Esophagus (tissue), 2 donors: Measurements from ENCODE around the gene KDM6A. TPM values are rescaled to one million over a fixed set of nuclear protein-coding genes. Genes with fewer than 3 reads are reported as not detected.
A peak's percentile ranks its signal among the peaks of the same experiment; 100 is the strongest.

Experiments
- H3K27ac ChIP-seq, 2 donors: one replicate each; pipeline ENCODE4 v1.5.1; 2013; ENCODE audit warnings: low read depth in 2 of 2, mild to moderate bottlenecking in 2 of 2, inconsistent platforms in 1 of 2, low read length in 1 of 2, moderate library complexity in 1 of 2
- H3K27me3 ChIP-seq, 2 donors: one replicate each; pipeline ENCODE4 v1.6.1; 2013; ENCODE audit warnings: low read length in 2 of 2, control low read depth in 1 of 2, mild to moderate bottlenecking in 1 of 2; ENCODE audit not compliant: insufficient read depth in 2 of 2, control insufficient read depth in 1 of 2
- H3K36me3 ChIP-seq, 2 donors: one replicate each; pipeline ENCODE4 v1.6.1; 2013; ENCODE audit warnings: low read length in 1 of 2; ENCODE audit not compliant: control insufficient read depth in 2 of 2, insufficient read depth in 2 of 2
- H3K4me1 ChIP-seq, 2 donors: one replicate each; pipeline ENCODE4 v1.6.1; 2013; ENCODE audit warnings: low read length in 1 of 2; ENCODE audit not compliant: control insufficient read depth in 2 of 2, insufficient read depth in 2 of 2
- H3K4me3 ChIP-seq, 2 donors: one replicate each; pipeline ENCODE4 v1.5.1; 2013; ENCODE audit warnings: low read length in 2 of 2, mild to moderate bottlenecking in 2 of 2, low read depth in 1 of 2, moderate library complexity in 1 of 2
- H3K9me3 ChIP-seq, 2 donors: one replicate each; pipeline ENCODE4 v1.6.1; 2013; ENCODE audit warnings: mild to moderate bottlenecking in 2 of 2, low read depth in 1 of 2, low read length in 1 of 2, moderate library complexity in 1 of 2; ENCODE audit not compliant: control insufficient read depth in 2 of 2, insufficient read depth in 1 of 2
- WGBS, 2 donors: extraction: QIAGEN DNeasy Blood & Tissue Kit; methylation state at CpG; one replicate each; pipeline ENCODE4 v1.1.7; 2013; 5-methylcytosine and 5-hydroxymethylcytosine counted together
- polyA plus RNA-seq, 2 donors: library from polyadenylated mRNA; stranded (reverse); fragments of 200-250 nt; gene quantifications; one replicate each; pipeline ENCODE4 v1.2.3, GENCODE V29; 2013
- donor health status: healthy with polysubstance abuse.
- donor health status: Bipolar disorder and iron deficiency.

Gene KDM6A
- polyA plus RNA-seq, 2 donors, result 7.2 to 13.5 TPM

- no peak overlapping the region for H3K27ac ChIP-seq
- H3K27me3 ChIP-seq, result no peaks in the 10 kb centered on the region
- 60 to 61% methylated on average over 16 of the region's 16 CpGs for WGBS, 2 donors
- no peaks in the 10 kb centered on the region for H3K9me3 ChIP-seq
- H3K4me1 ChIP-seq, result no peaks in the 10 kb centered on the region
- H3K4me3 ChIP-seq, result peak overlapping the region in 1 of 2 donors; percentile 90
- no peaks in the 10 kb centered on the region for H3K36me3 ChIP-seq
Measured at GRCh38 chrX:44871114-44871645, 1.8 kb upstream of the KDM6A start.

DNA sequence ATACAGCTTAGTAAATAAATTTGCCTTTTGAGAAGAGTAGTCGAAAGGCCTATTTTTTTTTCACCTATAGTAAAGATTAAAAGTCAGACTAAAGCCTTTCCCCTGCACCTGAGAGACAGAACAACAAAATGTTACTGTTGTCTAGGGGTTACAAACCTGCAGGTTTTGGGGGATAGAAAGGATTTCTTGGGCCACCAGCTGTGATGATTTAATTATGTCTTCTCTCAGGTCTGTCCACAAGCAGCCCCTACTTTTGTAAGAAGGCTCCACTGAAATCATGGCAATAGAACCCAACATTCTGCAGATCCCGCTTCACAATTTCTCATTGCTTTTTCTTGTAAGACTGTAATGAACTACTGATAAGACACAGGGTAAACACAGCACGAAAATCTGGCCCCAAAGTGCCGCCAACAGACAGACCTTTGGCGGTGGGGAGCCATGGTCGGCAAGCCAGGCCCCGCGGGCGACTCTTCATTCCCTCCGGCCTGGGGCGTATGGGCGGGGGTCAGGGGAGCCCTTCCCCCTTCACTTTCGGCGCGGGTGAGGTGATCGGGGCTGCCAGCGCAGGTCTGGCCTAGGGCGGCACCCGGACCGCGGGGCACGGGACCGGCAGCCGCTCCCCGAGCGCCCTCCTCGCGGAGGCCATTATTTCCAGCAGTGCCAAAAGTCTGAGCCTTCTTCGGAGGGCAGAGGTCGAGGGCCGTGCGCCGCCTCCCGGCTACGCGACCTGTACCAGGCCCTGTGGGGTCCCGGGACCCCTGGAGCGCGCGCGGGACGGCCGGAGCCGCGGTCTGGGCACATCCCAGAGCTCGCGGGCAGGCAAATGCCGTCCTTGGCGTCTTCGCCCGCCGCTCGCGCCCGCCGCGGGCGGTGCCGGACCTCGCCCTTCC lies 812 bp upstream of the KDM6A start:
- Histone ChIP-seq H3K27ac (peak overlapping the region; percentile 98 to 99), H3K27me3 (no peaks in the 10 kb centered on the region)

GRCh38 chrX:44873415-44874276 lies 658 bp downstream of the KDM6A start:
- Histone ChIP-seq H3K36me3 (no peaks in the 10 kb centered on the region), H3K27me3 (no peaks in the 10 kb centered on the region), H3K27ac (peak overlapping the region; percentile 99), H3K4me3 (peak overlapping the region; percentile 86 to 90), H3K9me3 (no peaks in the 10 kb centered on the region), H3K4me1 (no peaks in the 10 kb centered on the region)
- 0 to 1% methylated on average over 63 to 99 of the region's 99 CpGs for WGBS, 2 donors

More for the DNA sequence above, 812 bp upstream of the KDM6A start:
- no peaks in the 10 kb centered on the region for H3K9me3 ChIP-seq
- no peaks in the 10 kb centered on the region for H3K36me3 ChIP-seq
- no peaks in the 10 kb centered on the region for H3K4me1 ChIP-seq
- WGBS, 2 donors, result 0 to 2% methylated on average over 38 to 59 of the region's 60 CpGs
- peak overlapping the region; percentile 86 to 90 for H3K4me3 ChIP-seq

DNA sequence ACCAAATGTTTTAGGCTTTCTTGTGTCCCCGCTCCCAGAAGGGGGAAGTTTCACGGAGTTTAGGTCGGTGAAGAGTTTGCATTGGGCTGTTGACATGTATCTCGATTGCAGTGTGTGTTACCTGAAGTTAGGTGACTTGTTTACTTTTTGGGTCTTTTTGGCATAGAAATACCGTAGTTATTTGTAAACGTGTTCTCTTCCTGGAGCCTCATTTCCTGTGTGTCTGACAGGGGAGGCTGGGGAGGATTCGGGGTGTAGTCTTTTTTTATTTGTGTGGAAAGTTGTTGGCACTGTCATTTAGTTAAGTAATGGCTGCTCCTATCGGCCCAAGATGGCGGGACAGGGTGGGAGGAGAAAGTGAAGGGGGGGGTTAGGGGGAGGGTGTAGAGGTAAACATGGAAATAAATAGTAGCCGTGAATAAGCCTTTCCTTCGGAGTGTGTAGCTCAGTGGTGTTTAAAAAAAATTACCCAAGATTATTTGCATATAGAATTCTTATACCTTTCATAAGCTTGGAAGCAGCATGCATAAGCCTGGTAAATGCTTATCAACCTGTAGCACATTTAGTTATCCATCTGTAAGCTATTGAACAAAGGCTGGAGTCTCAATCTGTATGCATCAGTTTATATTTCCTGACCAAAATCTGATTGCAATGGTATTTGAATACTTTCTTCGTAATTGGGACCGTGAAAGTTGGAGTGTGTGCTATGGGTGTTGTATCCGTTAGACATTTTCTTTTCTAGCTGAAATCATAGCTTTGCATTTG lies 1.6 kb downstream of the KDM6A start:
- peak overlapping the region; percentile 86 to 90 for H3K4me3 ChIP-seq
- H3K36me3 ChIP-seq, result no peaks in the 10 kb centered on the region
- no peaks in the 10 kb centered on the region for H3K9me3 ChIP-seq
- peak overlapping the region; percentile 99 for H3K27ac ChIP-seq
- H3K27me3 ChIP-seq, result no peaks in the 10 kb centered on the region
- 0 to 1% methylated on average over 14 of the region's 14 CpGs for WGBS, 2 donors
- no peaks in the 10 kb centered on the region for H3K4me1 ChIP-seq

DNA sequence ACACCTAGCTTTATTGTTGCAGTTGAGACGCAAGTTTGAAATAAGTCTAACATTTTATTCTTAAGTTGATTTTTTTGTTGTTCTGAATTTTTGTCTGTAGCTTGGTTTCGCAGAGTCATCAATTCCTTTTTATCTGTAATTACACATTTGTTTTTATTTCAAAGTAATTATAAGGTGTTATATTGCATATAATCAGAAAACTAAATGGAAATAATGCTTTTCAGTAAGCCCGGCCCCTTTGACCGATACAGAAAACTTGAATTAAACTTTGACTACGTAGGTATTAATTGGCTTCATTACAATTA lies 2.1 kb downstream of the KDM6A start:
- WGBS, 2 donors, result 7 to 14% methylated on average over 5 of the region's 5 CpGs
- H3K27me3 ChIP-seq, result no peaks in the 10 kb centered on the region
- H3K4me1 ChIP-seq, result no peaks in the 10 kb centered on the region

GRCh38 chrX:44876086-44876485 lies 3.1 kb downstream of the KDM6A start:
- H3K4me3 ChIP-seq, result peak overlapping the region in 1 of 2 donors; percentile 90
- H3K36me3 ChIP-seq, result no peaks in the 10 kb centered on the region
- no peaks in the 10 kb centered on the region for H3K4me1 ChIP-seq
- no peaks in the 10 kb centered on the region for H3K27me3 ChIP-seq
- 15 to 29% methylated on average over 4 of the region's 4 CpGs for WGBS, 2 donors
- no peaks in the 10 kb centered on the region for H3K9me3 ChIP-seq
- H3K27ac ChIP-seq, result no peak overlapping the region

More for the DNA sequence above, 2.1 kb downstream of the KDM6A start:
- H3K27ac ChIP-seq, result no peak overlapping the region
- H3K36me3 ChIP-seq, result no peaks in the 10 kb centered on the region
- H3K9me3 ChIP-seq, result no peaks in the 10 kb centered on the region
- H3K4me3 ChIP-seq, result peak overlapping the region in 1 of 2 donors; percentile 90

DNA sequence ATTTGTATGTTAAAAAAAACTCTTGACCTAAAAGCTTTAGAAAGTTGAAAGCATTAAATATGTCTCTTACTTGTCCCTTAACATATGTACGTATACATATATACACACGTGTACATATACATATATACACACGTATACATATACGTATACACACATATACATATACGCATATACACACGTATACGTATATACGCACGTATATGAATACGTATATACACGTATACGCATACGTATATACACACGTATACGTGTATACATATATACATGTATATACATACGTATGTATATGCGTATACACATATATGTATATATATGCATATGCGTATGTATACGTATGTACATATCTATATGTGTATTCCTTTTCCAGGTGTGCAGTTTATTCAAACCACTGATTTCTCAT lies 3.8 kb downstream of the KDM6A start:
- Histone ChIP-seq H3K4me1 (no peaks in the 10 kb centered on the region), H3K36me3 (no peaks in the 10 kb centered on the region), H3K27ac (no peak overlapping the region), H3K9me3 (no peaks in the 10 kb centered on the region), H3K4me3 (no peak overlapping the region), H3K27me3 (no peaks in the 10 kb centered on the region)
- WGBS, 2 donors, result 86 to 91% methylated on average over 19 of the region's 19 CpGs

- Histone ChIP-seq H3K9me3 (no peaks in the 10 kb centered on the region), H3K4me1 (no peaks in the 10 kb centered on the region), H3K27ac (no peak overlapping the region), H3K27me3 (no peaks in the 10 kb centered on the region), H3K4me3 (no peak overlapping the region), H3K36me3 (no peaks in the 10 kb centered on the region)
- 72 to 81% methylated on average over 8 of the region's 8 CpGs for WGBS, 2 donors
Measured at GRCh38 chrX:44878780-44879179, 5.8 kb downstream of the KDM6A start.

DNA sequence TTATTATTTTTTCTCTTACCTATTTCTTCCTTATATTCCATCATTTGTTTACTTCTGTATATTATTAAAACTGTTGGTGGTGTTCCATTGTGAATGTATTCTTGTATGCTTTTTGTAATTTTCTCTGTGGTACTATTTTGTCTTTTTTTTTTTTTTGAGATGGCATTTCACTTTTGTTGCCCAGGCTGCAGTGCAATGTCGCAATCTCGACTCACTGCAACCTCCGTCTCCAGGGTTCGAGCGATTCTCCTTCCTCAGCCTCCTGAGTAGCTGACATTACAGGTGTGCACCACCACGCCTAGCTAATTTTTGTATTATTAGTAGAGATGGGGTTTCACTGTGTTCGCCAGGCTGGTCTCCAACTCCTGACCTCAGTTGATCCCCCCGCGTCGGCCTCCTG lies 8.6 kb downstream of the KDM6A start:
- no peaks in the 10 kb centered on the region for H3K4me1 ChIP-seq
- no peaks in the 10 kb centered on the region for H3K27me3 ChIP-seq
- no peak overlapping the region for H3K4me3 ChIP-seq
- WGBS, 2 donors, result 88 to 95% methylated on average over 10 of the region's 10 CpGs
- H3K36me3 ChIP-seq, result no peaks in the 10 kb centered on the region
- H3K9me3 ChIP-seq, result no peaks in the 10 kb centered on the region
- H3K27ac ChIP-seq, result no peak overlapping the region
